ENCODE data around the gene PVR. TPM values are rescaled to one million over a fixed set of nuclear protein-coding genes. Genes with fewer than 3 reads are reported as not detected.
A peak's percentile ranks its signal among the peaks of the same experiment; 100 is the strongest.

PVR gene
- total and polyA plus RNA-seq, 2 of the 4 experiments (the other 2 are of a cell fraction) = 106 to 122 TPM

GRCh38 chr19:44648631-44649251, 5.0 kb downstream of the PVR start:
- Histone ChIP-seq H3K56ac (ENCODE audit: extremely low read depth, insufficient read depth, low read length) (no peak overlapping the region), H3K4me2 (ENCODE audit: low read depth, low read length) (peak overlapping the region; percentile 37; the same call in 1 of the 2 replicates), H2AFZ (replicated peaks; ENCODE audit: low read length, poor library complexity) (peak overlapping the region; percentile 34), H4K91ac (ENCODE audit: insufficient read depth, low read depth, low read length) (peak overlapping the region; percentile 47), H4K8ac (ENCODE audit: low read depth in 2 of 2, low read length in 2 of 2) (peak overlapping the region in 1 of 2 experiments; percentile 75; a peak in 1 of 4 replicates), H2BK5ac (ENCODE audit: low read depth, low read length, poor library complexity, severe bottlenecking) (peak overlapping the region; percentile 65), H3K9me3 (ENCODE audit: control insufficient read depth, insufficient read depth, low read length) (no peaks in the 10 kb centered on the region), H2BK15ac (ENCODE audit: low read depth, low read length) (peak overlapping the region; percentile 2; the same call in 1 of the 3 replicates), H3K18ac (ENCODE audit: low read depth, low read length) (peak overlapping the region; percentile 22; the same call in 1 of the 2 replicates), H3K14ac (replicated peaks; ENCODE audit: low read depth, low read length) (0 out of 2 replicates have a peak overlapping the region, but pooled peaks have one; percentile 19), H3K36me3 (ENCODE audit: control insufficient read depth, insufficient read depth, low read length) (peaks cover 60% of the 10 kb centered on the region), H2BK20ac (ENCODE audit: low read depth, low read length) (peak overlapping the region; percentile 43; the same call in 1 of the 2 replicates), H2BK120ac (ENCODE audit: low read depth, low read length) (peak overlapping the region; percentile 36; the same call in 1 of the 2 replicates), H3K9me1 (ENCODE audit: insufficient read depth, low read length) (peaks cover 34% of the 10 kb centered on the region), H3K4me1 (ENCODE audit: control insufficient read depth, insufficient read depth, low read length) (peaks cover 16% of the 10 kb centered on the region), H3K4me3 (ENCODE audit: insufficient read depth, low read depth, low read length) (no peak overlapping the region), H3K79me1 (ENCODE audit: low read depth in 1 of 2, low read length in 2 of 2) (peaks cover 56 to 84% of the 10 kb centered on the region in 2 experiments), H3K23ac (ENCODE audit: low read depth, low read length) (peak overlapping the region; percentile 77; the same call in 1 of the 2 replicates), H4K20me1 (ENCODE audit: insufficient read depth, low read length) (peaks cover 66% of the 10 kb centered on the region), H2AK5ac (ENCODE audit: low read depth, low read length) (peak overlapping the region; percentile 61; the same call in 1 of the 2 replicates), H3K4ac (ENCODE audit: low read depth, low read length) (peak overlapping the region; percentile 81), H3K9ac (ENCODE audit: low read depth, low read length) (peak overlapping the region; percentile 22; the same call in 1 of the 2 replicates), H2AK9ac (replicated peaks; ENCODE audit: low read depth, low read length, poor library complexity) (peak overlapping the region; percentile 32), H4K5ac (ENCODE audit: low read depth, low read length) (no peak overlapping the region), H3K27me3 (ENCODE audit: control insufficient read depth, insufficient read depth, low read length) (no peaks in the 10 kb centered on the region), H3K27ac (ENCODE audit: insufficient read depth, low read length) (peak overlapping the region; percentile 75)
- 83% methylated on average over 1 of the region's 3 CpGs; no CpG with 5 or more reads in 1 of the 2 experiments for WGBS, 2 experiments (ENCODE audit: extremely low coverage in 2 of 2, insufficient read length in 1 of 2)
- dilution Hi-C loops (cut with HindIII; ENCODE audit: low sequenced_read_pairs, unreplicated experiment) (no loop called here), in situ Hi-C loops (cut with MboI; ENCODE audit: low sequenced_read_pairs) (no loop called here), intact Hi-C loops (cut with micrococcal nuclease) (no loop called here)
- ATAC-seq (ENCODE audit: low read depth) (peak; percentile 9; the same call in 1 of the 2 replicates), DNase-seq (peak; percentile 68)
- CTCF ChIA-PET = interaction anchor here (0.8 to 1.3 kb wide), 6 partner anchors 59 to 136 kb away, joined by 3 to 9 read pairs (median 4); no protein-coding TSS in a partner anchor
- POLR2A ChIA-PET (ENCODE audit: unreplicated experiment) = interaction anchor here (0.9 to 1.2 kb wide), 2 partner anchors 22 to 78 kb away, joined by 3 to 8 read pairs; no protein-coding TSS in a partner anchor
- BruUV-seq (replicated peaks) = no TSS peak
- TF ChIP-seq MXI1 (IDR thresholded peaks at IDR 0.05; ENCODE audit: borderline replicate concordance, low read depth, low read length) (0 out of 2 replicates have a peak, but pooled peaks have one; percentile 19), RCOR1 (IDR thresholded peaks at IDR 0.05; ENCODE audit: insufficient replicate concordance, low read length) (no peak), MAZ (IDR thresholded peaks at IDR 0.05; ENCODE audit: borderline replicate concordance, low read depth, low read length) (no peak), CEBPB (IDR thresholded peaks at IDR 0.05; ENCODE audit: low read depth, low read length) (no peak)
